ENCODE data around the gene MYL3. TPM values are rescaled to one million over a fixed set of nuclear protein-coding genes. Genes with fewer than 3 reads are reported as not detected.

MYL3 gene
- total RNA-seq = 0.09 TPM in 1 of 2 replicates, not detected in the other

DNA sequence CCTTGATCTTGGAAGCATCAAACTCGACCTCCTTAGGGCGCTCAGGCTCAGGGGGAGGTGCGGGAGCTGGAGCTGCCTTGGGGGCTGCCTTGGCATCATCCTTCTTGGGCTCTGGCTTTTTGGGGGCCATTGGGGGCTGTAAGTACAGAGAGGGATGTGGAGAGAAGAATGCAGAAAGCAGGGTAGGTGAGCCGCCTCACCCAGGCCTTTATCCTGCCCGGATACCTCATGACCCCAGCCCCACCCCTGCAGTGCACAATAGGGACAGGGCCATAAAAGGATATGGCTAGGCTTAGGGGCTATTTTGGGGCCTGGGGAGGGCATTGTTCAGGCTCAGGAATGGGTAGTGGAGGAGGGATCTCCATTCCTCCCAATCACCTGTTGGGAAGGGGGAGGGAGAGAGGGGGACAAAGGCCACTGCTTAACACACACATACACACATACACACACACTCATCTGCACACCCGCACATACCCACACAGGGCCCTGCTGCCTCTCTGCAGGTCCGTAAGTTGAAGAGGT, at the start of gene MYL3:
Gene MYL3, minus strand, starts transcription at position 184 of the 522 bp plus-strand sequence. Its CDS starts 54 bp downstream, at position 130.

GRCh38 chr3:46877406-46878125, 14.3 kb upstream of the MYL3 start, which contains the start of gene PTH1R:
Gene PTH1R, plus strand, starts transcription at chr3:46877721. Its CDS starts 5,839 bp downstream, at chr3:46883560.

Other genes with a start within 250 kb of the MYL3 start
- 0.26 and 0.63 TPM in 2 replicates for gene ALS2CL, start 169.8 kb downstream of the MYL3 start, total RNA-seq
- gene TMIE, start 162.1 kb downstream of the MYL3 start, total RNA-seq = not detected in 2 replicates
- not detected in 2 replicates for gene PRSS50, start 145.6 kb downstream of the MYL3 start, total RNA-seq
- gene PTH1R, start 14.3 kb upstream of the MYL3 start, total RNA-seq = 0.16 and 0.77 TPM in 2 replicates
- 32.0 and 41.7 TPM in 2 replicates for gene CCDC12, start 113.3 kb upstream of the MYL3 start, total RNA-seq
- gene NBEAL2, start 116.2 kb upstream of the MYL3 start, total RNA-seq = 1.5 and 1.7 TPM in 2 replicates

Data from bronchial smooth muscle cell (primary cell).